H1 (cell line): ENCODE measurements around the gene IRGQ. TPM values are rescaled to one million over a fixed set of nuclear protein-coding genes. Genes with fewer than 3 reads are reported as not detected.
A peak's percentile ranks its signal among the peaks of the same experiment; 100 is the strongest.

Source experiments
- CTCF ChIA-PET: fragments of 300-600 bp; sonication (Branson Sonifier 250); formaldehyde crosslinking; loops from one replicate; lab custom pipeline; 2021; ENCODE audit not compliant: partially characterized antibody; lab: Charles Lee
- POLR2A ChIA-PET: fragments of 300-600 bp; sonication (Branson Sonifier 250); formaldehyde crosslinking; loops from one replicate; lab custom pipeline; 2021; ENCODE audit warnings: inconsistent platforms; ENCODE audit not compliant: partially characterized antibody; lab: Charles Lee
- DNase-seq, 2 experiments: peaks; one replicate each; pipeline versions ENCODE4 v3.0.0 to v3.0.0-alpha.2; 2010 to 2022; ENCODE audit warnings: low spot score in 2 of 2, low read depth in 1 of 2, mixed read lengths in 1 of 2
- FAIRE-seq: peaks from 2 replicates; lab custom pipeline; 2011; peaks lifted over from hg19 to GRCh38; lab: Jason Lieb, UNC
- H2AFZ ChIP-seq: 2 replicates; pipeline ENCODE4 v1.8.1; 2012; ENCODE audit warnings: low read length, inconsistent platforms
- H2AK5ac ChIP-seq: 2 replicates; pipeline ENCODE4 v1.6.1; 2013; ENCODE audit warnings: low read depth, low read length
- H2BK120ac ChIP-seq: replicated peaks from 2 replicates; pipeline ENCODE3; 2013; ENCODE audit warnings: low read depth, low read length, inconsistent platforms
- H2BK12ac ChIP-seq: 2 replicates; pipeline ENCODE4 v1.6.1; 2013; ENCODE audit warnings: low read depth, low read length
- H2BK15ac ChIP-seq: 2 replicates; pipeline ENCODE4 v1.6.1; 2013; ENCODE audit warnings: low read length
- H2BK20ac ChIP-seq: 2 replicates; pipeline ENCODE4 v1.6.1; 2013; ENCODE audit warnings: low read length
- H2BK5ac ChIP-seq: 2 replicates; pipeline ENCODE4 v1.6.1; 2013; ENCODE audit warnings: low read depth, low read length
- H3K14ac ChIP-seq: 2 replicates; pipeline ENCODE4 v1.6.1; 2013; ENCODE audit warnings: inconsistent platforms; ENCODE audit not compliant: insufficient read length
- H3K18ac ChIP-seq: 2 replicates; pipeline ENCODE4 v1.6.1; 2013; ENCODE audit warnings: low read length; ENCODE audit errors: extremely low read depth
- H3K23ac ChIP-seq: 2 replicates; pipeline ENCODE4 v1.6.1; 2013; ENCODE audit warnings: inconsistent platforms; ENCODE audit not compliant: insufficient read length
- H3K23me2 ChIP-seq: 2 replicates; pipeline ENCODE4 v1.6.1; 2013; ENCODE audit warnings: low read depth, low read length
- H3K27ac ChIP-seq: 2 replicates; pipeline ENCODE4 v1.6.1; 2011; ENCODE audit warnings: low read depth, low read length, inconsistent platforms
- H3K27me3 ChIP-seq, 4 experiments: replicated peaks in 1 of 4; 1 replicate in 1 of 4; 2 replicates in 3 of 4; pipeline versions ENCODE4 v1.6.1 to v1.8.1; 2011 to 2013; ENCODE audit warnings: low read length in 3 of 4, mild to moderate bottlenecking in 3 of 4, inconsistent platforms in 2 of 4, mixed read lengths in 2 of 4, moderate library complexity in 1 of 4; ENCODE audit not compliant: control insufficient read depth in 3 of 4, insufficient read depth in 3 of 4; ENCODE audit errors: extremely low read depth in 1 of 4
- H3K36me3 ChIP-seq, 4 experiments: 2 replicates each; pipeline versions ENCODE4 v1.6.1 to v1.8.1; 2011 to 2013; ENCODE audit warnings: mild to moderate bottlenecking in 4 of 4, low read length in 3 of 4, moderate library complexity in 2 of 4, control low read depth in 1 of 4, inconsistent platforms in 1 of 4; ENCODE audit not compliant: insufficient read depth in 4 of 4, control insufficient read depth in 2 of 4
- H3K4ac ChIP-seq: replicated peaks from 2 replicates; pipeline ENCODE3; 2013; ENCODE audit warnings: low read length, low read depth, mixed read lengths, inconsistent platforms; ENCODE audit not compliant: insufficient read length
- H3K4me1 ChIP-seq, 4 experiments: replicated peaks in 1 of 4; 1 replicate in 1 of 4; 2 replicates in 3 of 4; pipeline versions ENCODE4 v1.6.1 to v1.8.1; 2011 to 2013; ENCODE audit warnings: low read length in 3 of 4, inconsistent platforms in 2 of 4, mixed read lengths in 1 of 4; ENCODE audit not compliant: insufficient read depth in 4 of 4, control insufficient read depth in 3 of 4
- H3K4me2 ChIP-seq, 2 experiments: 2 replicates each; pipeline versions ENCODE4 v1.6.1 to v1.8.1; 2011 to 2013; ENCODE audit warnings: low read depth in 2 of 2, low read length in 2 of 2, control low read depth in 1 of 2, inconsistent platforms in 1 of 2, mild to moderate bottlenecking in 1 of 2; ENCODE audit not compliant: insufficient read depth in 1 of 2
- H3K4me3 ChIP-seq, 4 experiments: fragments of 200-600, 300-600 bp in 1 of 4; sonication (generic), shearing (Covaris generic), sonication (Bioruptor Twin) in 1 of 4; 2 replicates each; pipeline versions ENCODE4 v1.5.1 to v1.8.1; 2011 to 2016; ENCODE audit warnings: low read length in 4 of 4, low read depth in 3 of 4, control low read depth in 2 of 4, inconsistent platforms in 2 of 4, mild to moderate bottlenecking in 2 of 4, mixed read lengths in 1 of 4, moderate library complexity in 1 of 4; ENCODE audit not compliant: insufficient read depth in 2 of 4; ENCODE audit errors: extremely low read depth in 1 of 4
- H3K56ac ChIP-seq: replicated peaks from 2 replicates; pipeline ENCODE3; 2013; ENCODE audit warnings: low read depth, mild to moderate bottlenecking, mixed read lengths, low read length, inconsistent platforms; ENCODE audit not compliant: insufficient read length
- H3K79me1 ChIP-seq: 2 replicates; pipeline ENCODE4 v1.6.1; 2013; ENCODE audit warnings: low read depth, low read length, control low read depth
- H3K79me2 ChIP-seq, 2 experiments: 2 replicates each; pipeline versions ENCODE4 v1.6.1 to v1.8.1; 2012 to 2013; ENCODE audit warnings: low read length in 2 of 2, mild to moderate bottlenecking in 2 of 2, inconsistent platforms in 1 of 2; ENCODE audit not compliant: insufficient read depth in 2 of 2, control insufficient read depth in 1 of 2
- H3K9ac ChIP-seq, 4 experiments: replicated peaks in 1 of 4; 1 replicate in 1 of 4; 2 replicates in 3 of 4; pipeline versions ENCODE4 v1.6.1 to v1.8.1; 2011 to 2013; ENCODE audit warnings: low read depth in 3 of 4, low read length in 3 of 4, control low read depth in 2 of 4, mild to moderate bottlenecking in 2 of 4, moderate library complexity in 2 of 4, inconsistent platforms in 1 of 4; ENCODE audit errors: extremely low read depth in 1 of 4
- H3K9me3 ChIP-seq, 2 experiments: 2 replicates each; pipeline versions ENCODE4 v1.6.1 to v1.8.1; 2012 to 2013; ENCODE audit warnings: mild to moderate bottlenecking in 2 of 2, moderate library complexity in 2 of 2, control low read depth in 1 of 2, inconsistent platforms in 1 of 2, low read depth in 1 of 2, low read length in 1 of 2, mixed read lengths in 1 of 2; ENCODE audit not compliant: insufficient read depth in 2 of 2
- H4K20me1 ChIP-seq, 2 experiments: replicated peaks in 1 of 2; 2 replicates each; pipeline versions ENCODE3 to v1.8.1; 2011 to 2013; ENCODE audit warnings: inconsistent platforms in 2 of 2, low read length in 2 of 2, mild to moderate bottlenecking in 1 of 2; ENCODE audit not compliant: insufficient read depth in 2 of 2, control insufficient read depth in 1 of 2
- H4K5ac ChIP-seq: 2 replicates; pipeline ENCODE4 v1.6.1; 2013; ENCODE audit warnings: low read length, low read depth, mixed read lengths, inconsistent platforms; ENCODE audit not compliant: insufficient read length
- H4K8ac ChIP-seq: 2 replicates; pipeline ENCODE4 v1.8.0; 2013; ENCODE audit warnings: mild to moderate bottlenecking, moderate library complexity, low read length, inconsistent platforms; ENCODE audit not compliant: insufficient read depth; ENCODE audit errors: extremely low read depth
- H4K91ac ChIP-seq: replicated peaks from 2 replicates; pipeline ENCODE3; 2013; ENCODE audit warnings: low read length, mixed read lengths, inconsistent platforms; ENCODE audit not compliant: insufficient read length
- CHD1 ChIP-seq: IDR thresholded peaks from 2 replicates; pipeline ENCODE4 v1.6.1; 2012; ENCODE audit warnings: low read depth, low read length, improper control_type of control experiment
- FOSL1 ChIP-seq: IDR thresholded peaks from 2 replicates; pipeline ENCODE4 v1.6.1; 2011; ENCODE audit warnings: mild to moderate bottlenecking, low read depth, low read length, moderate library complexity; ENCODE audit not compliant: insufficient read depth
- JUN ChIP-seq: IDR thresholded peaks from 2 replicates; pipeline ENCODE4 v1.6.1; 2011; ENCODE audit warnings: low read depth, mild to moderate bottlenecking, improper control_type of control experiment, low read length
- KDM1A ChIP-seq: fragments of 200-600, 300-600 bp; sonication (generic); IDR thresholded peaks from 2 replicates; pipeline ENCODE4 v1.7.1; 2016; ENCODE audit warnings: mild to moderate bottlenecking, low read length, borderline replicate concordance
- RXRA ChIP-seq: IDR thresholded peaks from 2 replicates; pipeline ENCODE4 v1.6.1; 2011; ENCODE audit warnings: low read depth, mild to moderate bottlenecking, low read length, moderate library complexity; ENCODE audit not compliant: insufficient read depth
- SIN3A ChIP-seq, 2 experiments: IDR thresholded peaks in 1 of 2; conservative IDR thresholded peaks in 1 of 2; 2 replicates each; pipeline ENCODE4 v1.6.1; 2011 to 2012; ENCODE audit warnings: low read length in 2 of 2, improper control_type of control experiment in 1 of 2, low read depth in 1 of 2, mild to moderate bottlenecking in 1 of 2
- SP1 ChIP-seq: IDR thresholded peaks from 2 replicates; pipeline ENCODE4 v1.6.1; 2011; ENCODE audit warnings: low read depth, low read length
- WGBS, 2 experiments: shearing (Covaris generic) in 1 of 2; methylation state at CpG; one replicate each; pipeline versions ENCODE4 v1.1.6 to v1.1.7; 2013 to 2015; ENCODE audit warnings: low lambda C conversion rate in 2 of 2, mixed read lengths in 2 of 2, inconsistent platforms in 1 of 2, low coverage in 1 of 2, missing lambda C conversion rate in 1 of 2; ENCODE audit not compliant: insufficient replicate concordance in 2 of 2, insufficient coverage in 1 of 2, insufficient read length in 1 of 2; ENCODE audit errors: extremely low coverage in 1 of 2, missing lambda C conversion rate in 1 of 2; 5-methylcytosine and 5-hydroxymethylcytosine counted together
- polyA plus RNA-seq, 7 experiments: library from polyadenylated mRNA; depleted of rRNA in 3 of 7; stranded (reverse) in 5 of 7; unstranded in 2 of 7; fragments of >200 nt in 5 of 7; fragments of 200-250 nt in 2 of 7; gene quantifications; 1 replicate in 5 of 7; 2 replicates in 1 of 7; 4 replicates in 1 of 7; pipeline versions ENCODE4 v1.2.1 to v1.2.3, GENCODE V29; 2011 to 2013; ENCODE audit warnings: missing spikeins in 2 of 7, mixed read lengths in 2 of 7
- total RNA-seq: library from RNA; stranded (reverse); fragmentation: NEBNext Ultra II Directional; extraction: Animal tissue kit (Norgen Biotek cat#: 25700); gene quantifications from 2 replicates; pipeline ENCODE4 v1.2.1, GENCODE V29; 2021
- TF ChIP-seq, protein P1 (sequence below): IDR thresholded peaks from 2 replicates; pipeline ENCODE4 v1.6.1; 2012; ENCODE audit warnings: inconsistent platforms

Gene IRGQ
- total and polyA plus RNA-seq, 2 of the 8 experiments (the other 6 are each of a cell fraction or from before 2014, with no cell fraction given): 16.0 to 42.9 TPM

DNA sequence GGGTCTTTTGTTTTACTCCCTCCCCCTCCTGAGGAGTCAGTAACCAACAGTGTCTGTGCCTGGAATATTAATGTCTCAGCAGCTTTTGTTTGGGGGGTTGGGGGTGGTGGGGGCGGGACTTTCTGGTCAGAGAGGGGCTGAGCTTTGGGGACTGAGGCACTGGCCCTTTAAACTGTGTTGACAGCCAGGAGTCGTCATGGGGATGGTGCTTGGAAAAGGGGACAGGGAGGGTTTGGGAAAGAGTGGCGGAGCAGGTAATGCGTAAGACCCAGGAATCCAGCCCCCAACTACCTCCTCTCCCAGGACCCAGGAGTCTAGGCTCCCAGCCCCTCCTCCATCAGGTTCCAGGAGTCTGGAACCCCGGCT, 38.6 kb upstream of the IRGQ start:
- Histone ChIP-seq H3K4me3 (peak overlapping the region; percentile 43 to 66 (median 59)), H3K79me2 (no peaks in the 10 kb centered on the region), H3K27ac (no peak overlapping the region), H3K9me3 (no peaks in the 10 kb centered on the region), H2BK20ac (no peak overlapping the region), H3K27me3 (peaks cover 5 to 26% (median 16%) of the 10 kb centered on the region in 4 experiments), H2AK5ac (no peak overlapping the region), H2BK15ac (no peak overlapping the region), H3K4me1 (peaks cover 9 to 25% (median 17%) of the 10 kb centered on the region in 4 experiments), H3K23me2 (peaks cover 15% of the 10 kb centered on the region), H3K79me1 (peaks cover 2% of the 10 kb centered on the region; the same call in 1 of the 2 replicates), H4K8ac (no peak overlapping the region), H2BK5ac (no peak overlapping the region; the same call in 1 of the 2 replicates), H3K56ac (no peak overlapping the region), H3K4me2 (peak overlapping the region; percentile 81 to 91), H3K9ac (peak overlapping the region in 2 of 4 experiments; percentile 54 to 71; a peak in 3 of 7 replicates), H3K4ac (no peak overlapping the region), H3K14ac (no peak overlapping the region), H3K18ac (no peak overlapping the region), H2BK12ac (no peak overlapping the region), H4K20me1 (peaks cover 3 to 4% of the 10 kb centered on the region in 2 experiments), H4K5ac (no peak overlapping the region), H2BK120ac (no peak overlapping the region), H3K36me3 (no peaks in the 10 kb centered on the region), H3K23ac (no peak overlapping the region), H4K91ac (no peak overlapping the region), H2AFZ (no peak overlapping the region)
- DNase-seq (peak in 1 of 2 experiments; percentile 53), FAIRE-seq (no peak)
- 0 out of 2 replicates have a peak, but pooled peaks have one; percentile 5 for TF ChIP-seq KDM1A
- peak; percentile 46 to 71; a peak in 2 of 4 replicates for TF ChIP-seq SIN3A (conservative IDR thresholded peaks at IDR 0.05 in 1 of 2, IDR thresholded peaks at IDR 0.05 in 1 of 2; ENCODE audit: low read depth in 1 of 2, low read length in 2 of 2)
- TF ChIP-seq RXRA: no peak
- no peak for TF ChIP-seq JUN
- no peak for TF ChIP-seq CHD1
- no peak for TF ChIP-seq FOSL1
- TF ChIP-seq, protein P1, sequence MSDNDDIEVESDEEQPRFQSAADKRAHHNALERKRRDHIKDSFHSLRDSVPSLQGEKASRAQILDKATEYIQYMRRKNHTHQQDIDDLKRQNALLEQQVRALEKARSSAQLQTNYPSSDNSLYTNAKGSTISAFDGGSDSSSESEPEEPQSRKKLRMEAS: 0 out of 2 replicates have a peak, but pooled peaks have one; percentile 18
- TF ChIP-seq SP1: peak; percentile 40; the same call in 1 of the 2 replicates
- 10% methylated on average over 5 of the region's 5 CpGs; no CpG with 5 or more reads in 1 of the 2 experiments for WGBS, 2 experiments
- CTCF ChIA-PET: interaction anchor here (1.2 to 3.5 kb wide), 4 partner anchors 9 to 80 kb away, joined by 3 to 22 read pairs (median 4); no protein-coding TSS in a partner anchor
- POLR2A ChIA-PET: interaction anchor here (0.7 to 1.6 kb wide), 7 partner anchors 8 to 99 kb away, joined by 3 to 9 read pairs (median 3); no protein-coding TSS in a partner anchor
